ENCODE results near the gene SMYD3.

The SMYD3 gene

DNA sequence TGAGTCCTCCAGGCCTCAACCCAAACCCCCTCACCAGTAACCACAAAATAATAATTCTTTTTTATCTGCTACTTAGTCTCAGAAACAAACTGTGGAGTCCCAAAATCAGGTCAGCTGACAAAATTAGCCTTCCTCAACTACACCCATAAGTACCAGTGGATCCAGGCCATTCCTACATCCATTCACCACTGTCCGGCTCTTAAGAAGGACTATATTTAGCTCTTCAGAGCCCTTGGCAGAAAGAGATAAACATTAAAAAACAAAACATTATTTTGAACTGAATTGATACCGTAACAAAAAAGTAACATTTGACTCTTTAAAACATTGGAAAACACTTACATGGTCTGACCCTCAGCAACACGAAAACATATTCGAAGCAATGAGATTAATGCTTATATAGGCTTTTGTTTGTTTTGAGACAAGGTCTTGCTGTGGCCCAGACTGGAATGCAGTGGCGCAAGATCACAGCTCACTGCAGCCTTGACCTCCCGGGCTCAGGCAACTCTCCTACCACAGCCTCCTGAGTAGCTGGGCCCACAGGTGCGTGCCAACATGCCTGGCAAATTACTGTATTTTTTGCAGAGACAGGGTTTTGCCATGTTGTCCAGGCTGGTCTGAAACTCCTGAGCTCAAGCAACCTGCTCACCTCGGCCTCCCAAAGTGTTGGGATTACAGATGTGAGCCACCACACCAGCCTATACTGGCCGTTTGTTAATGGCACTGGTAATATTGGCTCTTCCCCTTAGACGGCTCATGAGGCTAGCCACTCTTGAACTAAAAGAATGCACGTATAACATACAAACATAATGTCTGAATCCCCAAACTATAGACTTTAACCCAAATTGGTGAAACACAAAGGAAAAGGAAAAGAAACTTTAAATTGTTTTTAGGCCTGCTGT lies 330.7 kb downstream of the SMYD3 start:
- no peaks in the 10 kb centered on the region for H3K9me3 ChIP-seq (ENCODE audit: control insufficient read depth, low read length)
- no peaks in the 10 kb centered on the region for H3K4me1 ChIP-seq (ENCODE audit: control insufficient read depth, insufficient read depth, low read length, poor library complexity, severe bottlenecking)
- no peak overlapping the region for H3K4me3 ChIP-seq (ENCODE audit: extremely low read depth, insufficient read depth, low read length, poor library complexity, severe bottlenecking)
- H3K36me3 ChIP-seq (ENCODE audit: control insufficient read depth, insufficient read depth, low read length) = no peaks in the 10 kb centered on the region
- 92 to 96% methylated on average over 7 of the region's 11 CpGs for WGBS, 2 experiments (ENCODE audit: insufficient coverage in 2 of 2)
- no peak overlapping the region for H3K27ac ChIP-seq (ENCODE audit: low read depth, low read length, severe bottlenecking)

DNA sequence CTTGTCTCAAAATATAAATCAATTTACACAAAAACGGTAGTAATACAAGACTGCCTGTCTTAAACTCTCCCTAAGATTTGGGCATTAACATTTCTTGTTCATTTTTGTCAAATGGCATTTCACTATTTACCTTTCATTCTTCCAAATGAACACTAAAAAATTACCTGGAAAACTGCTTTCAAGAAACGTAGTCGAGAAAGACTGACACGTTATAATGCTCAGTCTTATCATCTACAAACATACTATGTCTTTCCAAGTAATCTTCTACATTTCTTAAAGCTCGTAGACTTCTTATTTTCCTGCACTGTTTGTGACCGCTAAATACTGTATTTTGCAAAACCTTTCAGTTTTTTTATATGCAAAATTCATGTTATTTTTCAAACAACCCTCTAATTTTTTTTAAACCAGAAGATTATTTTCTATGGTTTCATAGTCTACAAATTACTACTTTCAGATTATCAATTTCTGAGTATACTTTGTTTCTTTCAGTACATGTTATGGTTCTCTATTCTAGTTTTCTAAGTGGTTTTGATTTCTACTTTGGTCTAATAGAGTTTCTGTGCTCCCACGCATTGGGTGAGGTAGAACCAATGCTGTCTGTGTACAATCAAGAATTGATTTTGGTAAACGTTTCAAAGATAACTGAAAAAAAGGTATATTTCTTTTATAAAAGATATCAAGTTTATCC lies 336.4 kb downstream of the SMYD3 start:
- no peaks in the 10 kb centered on the region for H3K9me3 ChIP-seq (ENCODE audit: control insufficient read depth, low read length)
- 90 to 100% methylated on average over 5 to 6 of the region's 8 CpGs for WGBS, 2 experiments (ENCODE audit: insufficient coverage in 2 of 2)
- no peaks in the 10 kb centered on the region for H3K4me1 ChIP-seq (ENCODE audit: control insufficient read depth, insufficient read depth, low read length, poor library complexity, severe bottlenecking)
- no peaks in the 10 kb centered on the region for H3K36me3 ChIP-seq (ENCODE audit: control insufficient read depth, insufficient read depth, low read length)
- H3K27ac ChIP-seq (ENCODE audit: low read depth, low read length, severe bottlenecking) = no peak overlapping the region
- H3K4me3 ChIP-seq (ENCODE audit: extremely low read depth, insufficient read depth, low read length, poor library complexity, severe bottlenecking) = no peak overlapping the region

DNA sequence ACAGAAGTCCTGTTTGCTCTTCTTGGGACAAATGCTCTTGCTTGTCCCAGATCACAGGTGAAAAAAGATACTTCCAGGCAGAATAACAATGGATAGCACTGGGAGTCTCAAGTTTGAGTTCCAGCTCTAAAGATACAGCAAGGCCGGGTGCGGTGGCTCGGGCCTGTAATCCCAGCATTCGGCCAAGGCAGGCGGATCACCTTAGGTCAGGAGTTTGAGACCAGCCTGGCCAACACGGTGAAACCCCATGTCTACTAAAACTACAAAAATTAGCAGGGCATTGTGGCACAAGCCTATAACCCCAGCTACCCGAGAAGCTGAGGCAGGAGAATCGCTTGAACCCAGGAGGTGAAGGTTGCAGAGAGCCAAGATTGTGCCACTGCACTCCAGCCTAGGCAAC lies 337.6 kb downstream of the SMYD3 start:
- no peaks in the 10 kb centered on the region for H3K4me1 ChIP-seq (ENCODE audit: control insufficient read depth, insufficient read depth, low read length, poor library complexity, severe bottlenecking)
- 91 to 96% methylated on average over 7 to 8 of the region's 8 CpGs for WGBS, 2 experiments (ENCODE audit: insufficient coverage in 2 of 2)

DNA sequence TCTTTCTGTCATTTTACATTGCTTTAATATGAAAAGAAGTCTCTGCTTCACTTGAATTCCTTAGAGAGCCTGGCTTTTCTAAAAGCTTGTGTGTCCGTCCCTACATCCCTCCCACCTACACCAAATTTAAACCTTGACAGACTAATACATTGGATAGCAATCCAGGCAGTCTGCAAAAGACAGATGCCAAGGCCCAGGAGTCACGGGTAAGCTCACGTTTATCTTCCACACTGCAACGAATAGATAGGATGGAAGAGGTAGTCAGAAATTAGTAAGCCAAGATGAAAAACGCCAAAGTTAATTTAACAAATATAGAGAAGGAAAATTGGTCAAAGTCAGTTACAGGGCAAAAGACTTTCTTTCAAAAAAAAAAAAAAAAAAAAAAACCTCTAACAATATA lies 338.1 kb downstream of the SMYD3 start:
- 61 to 67% methylated on average over 3 of the region's 5 CpGs for WGBS, 2 experiments (ENCODE audit: insufficient coverage in 2 of 2)
- Histone ChIP-seq H3K4me3 (ENCODE audit: extremely low read depth, insufficient read depth, low read length, poor library complexity, severe bottlenecking) (no peak overlapping the region), H3K9me3 (ENCODE audit: control insufficient read depth, low read length) (no peaks in the 10 kb centered on the region), H3K4me1 (ENCODE audit: control insufficient read depth, insufficient read depth, low read length, poor library complexity, severe bottlenecking) (no peaks in the 10 kb centered on the region), H3K27ac (ENCODE audit: low read depth, low read length, severe bottlenecking) (no peak overlapping the region), H3K36me3 (ENCODE audit: control insufficient read depth, insufficient read depth, low read length) (no peaks in the 10 kb centered on the region)

More for the DNA sequence above, 337.6 kb downstream of the SMYD3 start:
- Histone ChIP-seq H3K27ac (ENCODE audit: low read depth, low read length, severe bottlenecking) (no peak overlapping the region), H3K4me3 (ENCODE audit: extremely low read depth, insufficient read depth, low read length, poor library complexity, severe bottlenecking) (no peak overlapping the region), H3K9me3 (ENCODE audit: control insufficient read depth, low read length) (no peaks in the 10 kb centered on the region), H3K36me3 (ENCODE audit: control insufficient read depth, insufficient read depth, low read length) (no peaks in the 10 kb centered on the region)

DNA sequence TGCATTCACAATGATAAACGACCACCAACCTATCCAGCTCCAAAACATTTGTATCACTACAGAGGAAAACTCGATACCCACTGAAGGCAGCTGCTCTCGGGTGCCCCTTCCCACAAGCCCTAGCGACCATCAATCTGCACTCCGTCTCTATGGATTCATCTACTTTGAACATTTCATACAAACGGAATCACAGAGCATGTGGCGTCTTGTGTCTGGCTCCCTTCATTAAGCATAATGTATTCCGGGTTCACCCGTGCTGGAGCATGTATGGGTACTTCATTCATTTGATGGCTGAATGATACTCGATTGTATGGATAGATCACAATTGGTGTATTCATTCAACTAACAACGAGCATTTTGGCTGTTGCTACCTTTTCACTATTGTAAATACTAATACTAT lies 340.2 kb downstream of the SMYD3 start:
- H3K9me3 ChIP-seq (ENCODE audit: control insufficient read depth, low read length) = no peaks in the 10 kb centered on the region
- H3K27ac ChIP-seq (ENCODE audit: low read depth, low read length, severe bottlenecking) = no peak overlapping the region
- 86 to 94% methylated on average over 5 to 6 of the region's 11 CpGs for WGBS, 2 experiments (ENCODE audit: insufficient coverage in 2 of 2)
- no peak overlapping the region for H3K4me3 ChIP-seq (ENCODE audit: extremely low read depth, insufficient read depth, low read length, poor library complexity, severe bottlenecking)
- H3K36me3 ChIP-seq (ENCODE audit: control insufficient read depth, insufficient read depth, low read length) = no peaks in the 10 kb centered on the region
- no peaks in the 10 kb centered on the region for H3K4me1 ChIP-seq (ENCODE audit: control insufficient read depth, insufficient read depth, low read length, poor library complexity, severe bottlenecking)

DNA sequence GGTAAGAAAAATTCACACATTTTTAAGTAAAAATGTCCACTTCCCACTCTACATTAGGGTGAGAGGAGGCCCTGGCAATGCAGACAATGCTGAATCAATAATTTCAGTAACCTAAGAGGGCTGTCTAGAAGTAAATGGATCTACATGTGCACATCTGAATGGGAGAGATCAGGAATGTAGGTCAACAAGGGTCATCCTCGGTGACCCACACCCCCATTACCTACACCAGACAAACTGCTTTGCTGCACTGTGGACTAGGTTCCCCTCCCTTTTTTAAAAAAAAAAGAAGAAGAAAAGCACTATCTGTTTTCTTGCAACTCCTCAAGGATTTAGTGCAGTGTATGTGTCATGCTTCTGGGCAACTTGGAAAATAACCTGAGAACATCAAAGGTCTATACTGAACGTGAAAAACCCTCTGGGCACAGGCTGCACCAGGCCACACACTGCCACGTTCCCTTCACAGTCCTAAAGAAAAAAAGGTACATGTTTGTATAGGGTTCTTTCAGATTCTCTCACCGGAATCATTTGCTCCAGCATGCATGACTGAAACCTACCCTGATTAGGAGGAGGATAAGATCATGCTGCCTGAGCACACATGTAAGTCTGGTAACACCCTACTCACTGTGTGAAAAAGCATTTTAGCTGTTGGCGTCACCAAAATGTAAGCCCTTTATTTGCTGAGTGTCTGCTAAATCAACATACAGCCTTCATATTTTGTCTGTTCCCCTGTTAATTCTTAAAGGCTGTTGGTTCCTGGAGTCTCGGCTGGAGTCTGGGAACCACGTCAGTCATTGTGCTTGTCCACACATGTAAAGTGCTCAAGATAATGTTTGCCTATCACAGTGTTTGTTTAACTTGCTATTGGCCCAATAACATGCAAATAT lies 341.0 kb downstream of the SMYD3 start:
- H3K9me3 ChIP-seq (ENCODE audit: control insufficient read depth, low read length) = no peaks in the 10 kb centered on the region
- H3K4me3 ChIP-seq (ENCODE audit: extremely low read depth, insufficient read depth, low read length, poor library complexity, severe bottlenecking) = no peak overlapping the region
- H3K4me1 ChIP-seq (ENCODE audit: control insufficient read depth, insufficient read depth, low read length, poor library complexity, severe bottlenecking) = no peaks in the 10 kb centered on the region
- 90% methylated on average over 3 of the region's 7 CpGs; no CpG with 5 or more reads in 1 of the 2 experiments for WGBS, 2 experiments (ENCODE audit: insufficient coverage in 2 of 2)
- H3K36me3 ChIP-seq (ENCODE audit: control insufficient read depth, insufficient read depth, low read length) = no peaks in the 10 kb centered on the region
- H3K27ac ChIP-seq (ENCODE audit: low read depth, low read length, severe bottlenecking) = no peak overlapping the region

DNA sequence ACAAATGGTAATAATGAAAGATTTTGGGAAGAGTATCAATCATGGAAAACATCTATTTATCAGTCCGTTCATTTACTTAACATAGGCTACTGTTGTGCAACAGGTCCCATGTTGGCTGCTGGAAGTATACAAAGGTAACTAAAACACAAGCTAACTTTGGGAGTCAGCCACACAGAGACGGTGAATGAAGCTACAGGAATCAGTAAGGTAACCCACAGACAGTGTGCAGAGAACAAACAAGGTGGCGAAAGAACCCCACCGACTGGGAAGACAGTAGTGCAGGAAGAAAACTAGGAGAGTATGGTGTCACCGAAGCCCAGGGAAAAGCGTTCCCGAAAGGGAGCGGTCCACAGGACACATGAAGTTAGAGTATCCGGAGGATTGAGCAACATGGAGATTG lies 342.3 kb downstream of the SMYD3 start:
- Histone ChIP-seq H3K27ac (ENCODE audit: low read depth, low read length, severe bottlenecking) (no peak overlapping the region), H3K9me3 (ENCODE audit: control insufficient read depth, low read length) (no peaks in the 10 kb centered on the region), H3K36me3 (ENCODE audit: control insufficient read depth, insufficient read depth, low read length) (no peaks in the 10 kb centered on the region), H3K4me1 (ENCODE audit: control insufficient read depth, insufficient read depth, low read length, poor library complexity, severe bottlenecking) (no peaks in the 10 kb centered on the region), H3K4me3 (ENCODE audit: extremely low read depth, insufficient read depth, low read length, poor library complexity, severe bottlenecking) (no peak overlapping the region)
- WGBS, 2 experiments (ENCODE audit: insufficient coverage in 2 of 2) = 97% methylated on average over 7 to 8 of the region's 9 CpGs

DNA sequence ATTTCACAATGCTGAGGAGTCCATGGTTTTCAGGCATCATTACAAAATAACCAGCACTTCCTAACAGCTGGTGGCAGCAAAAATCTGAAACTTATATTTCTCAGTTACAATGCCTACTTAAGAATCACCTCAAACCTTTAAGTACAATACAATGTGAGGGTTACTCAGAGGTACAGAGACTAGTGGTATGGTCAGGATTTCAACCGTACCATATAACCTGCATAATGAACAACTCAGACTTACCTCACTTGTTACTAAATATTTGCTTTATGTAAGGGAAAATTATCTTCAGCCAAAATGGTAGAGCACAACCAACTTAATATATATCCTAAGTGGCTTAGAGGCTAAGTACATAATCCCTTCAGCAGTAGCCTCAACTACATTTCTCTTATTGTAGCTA lies 344.5 kb downstream of the SMYD3 start:
- Histone ChIP-seq H3K4me3 (ENCODE audit: extremely low read depth, insufficient read depth, low read length, poor library complexity, severe bottlenecking) (no peak overlapping the region), H3K27ac (ENCODE audit: low read depth, low read length, severe bottlenecking) (no peak overlapping the region), H3K36me3 (ENCODE audit: control insufficient read depth, insufficient read depth, low read length) (no peaks in the 10 kb centered on the region), H3K4me1 (ENCODE audit: control insufficient read depth, insufficient read depth, low read length, poor library complexity, severe bottlenecking) (no peaks in the 10 kb centered on the region), H3K9me3 (ENCODE audit: control insufficient read depth, low read length) (no peaks in the 10 kb centered on the region)
- WGBS, 2 experiments (ENCODE audit: insufficient coverage in 2 of 2) = no CpG with 5 or more reads among the region's 1 CpG

DNA sequence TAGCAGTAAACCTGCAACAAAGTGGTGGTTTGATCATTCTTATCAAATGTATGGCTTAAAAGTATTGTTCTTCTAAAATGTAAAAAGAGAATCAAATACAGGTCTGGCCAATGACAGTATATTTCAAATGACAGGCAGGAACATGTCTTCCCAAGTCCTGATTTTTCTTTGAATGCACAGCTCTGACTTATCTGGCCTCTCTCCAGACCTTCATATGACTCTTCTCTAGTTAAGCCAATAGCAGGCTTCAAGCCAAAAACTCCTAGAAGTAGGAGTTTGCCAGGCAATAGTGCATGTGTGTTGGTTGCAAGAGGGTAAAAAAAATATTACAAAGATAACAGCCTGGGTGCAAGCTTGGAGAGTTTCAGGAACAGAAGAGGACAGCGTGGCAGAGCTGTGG lies 345.5 kb downstream of the SMYD3 start:
- Histone ChIP-seq H3K4me1 (ENCODE audit: control insufficient read depth, insufficient read depth, low read length, poor library complexity, severe bottlenecking) (no peaks in the 10 kb centered on the region), H3K36me3 (ENCODE audit: control insufficient read depth, insufficient read depth, low read length) (no peaks in the 10 kb centered on the region), H3K9me3 (ENCODE audit: control insufficient read depth, low read length) (no peaks in the 10 kb centered on the region), H3K27ac (ENCODE audit: low read depth, low read length, severe bottlenecking) (no peak overlapping the region), H3K4me3 (ENCODE audit: extremely low read depth, insufficient read depth, low read length, poor library complexity, severe bottlenecking) (no peak overlapping the region)
- 91 to 100% methylated on average over 1 of the region's 1 CpG for WGBS, 2 experiments (ENCODE audit: insufficient coverage in 2 of 2)

DNA sequence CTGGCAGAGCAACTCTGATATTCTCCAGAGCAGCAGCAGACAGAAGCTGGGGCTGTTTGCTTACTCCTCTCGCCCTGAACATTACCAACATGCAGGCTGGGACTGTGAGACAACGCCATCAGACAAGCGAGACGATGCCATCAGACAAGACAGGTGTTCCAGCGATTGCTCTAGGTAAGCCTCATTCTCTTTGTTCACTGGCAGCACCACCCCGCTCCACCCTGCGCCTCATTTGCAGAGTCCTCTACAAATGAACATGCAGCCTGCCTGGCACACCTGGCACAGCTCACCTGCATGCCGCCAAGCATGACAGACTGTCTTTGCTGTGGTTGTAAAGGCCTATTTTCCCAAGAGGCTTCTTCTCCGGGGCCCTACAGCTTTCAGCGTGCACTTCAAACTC lies 346.2 kb downstream of the SMYD3 start:
- Histone ChIP-seq H3K4me1 (ENCODE audit: control insufficient read depth, insufficient read depth, low read length, poor library complexity, severe bottlenecking) (peaks cover 5% of the 10 kb centered on the region), H3K36me3 (ENCODE audit: control insufficient read depth, insufficient read depth, low read length) (no peaks in the 10 kb centered on the region), H3K27ac (ENCODE audit: low read depth, low read length, severe bottlenecking) (no peak overlapping the region), H3K4me3 (ENCODE audit: extremely low read depth, insufficient read depth, low read length, poor library complexity, severe bottlenecking) (no peak overlapping the region), H3K9me3 (ENCODE audit: control insufficient read depth, low read length) (no peaks in the 10 kb centered on the region)
- 94 to 96% methylated on average over 7 to 10 of the region's 10 CpGs for WGBS, 2 experiments (ENCODE audit: insufficient coverage in 2 of 2)

Data from mesodermal cell (in vitro differentiated cells).